ENCODE data around the gene PSMB8.

The PSMB8 gene

DNA sequence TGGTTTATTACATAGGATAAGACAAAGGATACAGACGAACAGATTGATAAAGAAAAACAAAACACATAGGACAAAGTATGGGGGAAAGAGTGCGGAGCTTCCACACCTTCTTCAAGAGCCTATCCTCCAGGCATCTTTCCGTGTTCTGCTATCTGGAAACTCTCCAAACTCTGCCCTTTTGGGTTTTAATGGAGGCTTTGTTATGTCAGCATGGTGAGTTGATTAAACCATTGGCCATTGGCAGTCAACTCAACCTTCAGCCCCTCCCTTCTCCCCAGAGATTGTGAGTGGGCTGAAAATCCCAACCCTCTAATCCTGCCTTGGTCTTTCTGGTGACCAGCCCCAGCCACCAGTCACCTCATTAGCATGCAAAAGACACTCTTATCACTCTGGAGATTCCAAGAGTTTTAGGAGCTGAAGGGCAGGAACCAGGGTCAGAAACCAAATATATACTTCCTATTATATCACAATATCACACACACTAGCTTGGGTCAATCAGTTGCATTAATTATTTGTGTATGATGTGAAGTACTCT, 50.9 kb downstream of the PSMB8 start:
- no peak for DNase-seq (ENCODE audit: low spot score)

Measured in D341Med (cell line).